Measurements from ENCODE around the gene PROCA1. TPM values are rescaled to one million over a fixed set of nuclear protein-coding genes. Genes with fewer than 3 reads are reported as not detected.

The PROCA1 gene
- polyA plus RNA-seq, 3 donors, result 0.31 to 8.9 (median 0.78) TPM

GRCh38 chr17:28725660-28726225 lies 14.1 kb upstream of the PROCA1 start:
- Mint-ChIP-seq H3K9me3 (peaks cover 0 to 2% (median 0%) of the 10 kb centered on the region in 7 donors), H3K4me3 (peak overlapping the region; percentile 89 to 94), H3K4me1 (peaks cover 60% of the 10 kb centered on the region), H3K36me3 (peaks cover 36 to 41% of the 10 kb centered on the region in 2 donors), H3K27me3 (ENCODE audit: low read depth in 3 of 3) (peaks cover 2 to 15% (median 7%) of the 10 kb centered on the region in 3 donors), H3K27ac (peak overlapping the region in 5 of 7 donors; percentile 20 to 71 (median 60))
- Histone ChIP-seq H3K9ac (ENCODE audit: insufficient read depth, low read length, poor library complexity, severe bottlenecking) (peak overlapping the region; percentile 28), H3K79me2 (ENCODE audit: insufficient read depth, low read length) (peaks cover 18% of the 10 kb centered on the region), H3K27ac (ENCODE audit: low read depth in 1 of 2, low read length in 2 of 2) (no peak overlapping the region), H3K4me3 (replicated peaks in 1 of 3; ENCODE audit: low read depth in 2 of 3, low read length in 3 of 3) (peak overlapping the region; percentile 11 to 96 (median 66)), H3K36me3 (replicated peaks in 1 of 2; ENCODE audit: control insufficient read depth in 1 of 2, insufficient read depth in 2 of 2, low read length in 2 of 2) (peaks cover 35 to 40% of the 10 kb centered on the region in 2 donors), H3K9me3 (replicated peaks in 1 of 2; ENCODE audit: control insufficient read depth in 1 of 2, insufficient read depth in 1 of 2, low read length in 2 of 2) (no peaks in the 10 kb centered on the region), H4K20me1 (ENCODE audit: insufficient read depth, low read length) (peaks cover 49% of the 10 kb centered on the region), H3K4me1 (ENCODE audit: control insufficient read depth in 1 of 2, insufficient read depth in 2 of 2, low read length in 2 of 2) (peaks cover 53 to 67% of the 10 kb centered on the region in 2 donors), H3K27me3 (ENCODE audit: control insufficient read depth in 2 of 2, insufficient read depth in 2 of 2, low read length in 2 of 2) (no peaks in the 10 kb centered on the region), H2AFZ (ENCODE audit: insufficient read depth, low read depth, low read length, poor library complexity, severe bottlenecking) (peak overlapping the region; percentile 75), H3K4me2 (replicated peaks; ENCODE audit: extremely low read depth, low read length, poor library complexity, severe bottlenecking) (peak overlapping the region; percentile 100)
- DNase-seq, result peak in 2 of 3 donors; percentile 33 to 40
- TF ChIP-seq, protein P1, sequence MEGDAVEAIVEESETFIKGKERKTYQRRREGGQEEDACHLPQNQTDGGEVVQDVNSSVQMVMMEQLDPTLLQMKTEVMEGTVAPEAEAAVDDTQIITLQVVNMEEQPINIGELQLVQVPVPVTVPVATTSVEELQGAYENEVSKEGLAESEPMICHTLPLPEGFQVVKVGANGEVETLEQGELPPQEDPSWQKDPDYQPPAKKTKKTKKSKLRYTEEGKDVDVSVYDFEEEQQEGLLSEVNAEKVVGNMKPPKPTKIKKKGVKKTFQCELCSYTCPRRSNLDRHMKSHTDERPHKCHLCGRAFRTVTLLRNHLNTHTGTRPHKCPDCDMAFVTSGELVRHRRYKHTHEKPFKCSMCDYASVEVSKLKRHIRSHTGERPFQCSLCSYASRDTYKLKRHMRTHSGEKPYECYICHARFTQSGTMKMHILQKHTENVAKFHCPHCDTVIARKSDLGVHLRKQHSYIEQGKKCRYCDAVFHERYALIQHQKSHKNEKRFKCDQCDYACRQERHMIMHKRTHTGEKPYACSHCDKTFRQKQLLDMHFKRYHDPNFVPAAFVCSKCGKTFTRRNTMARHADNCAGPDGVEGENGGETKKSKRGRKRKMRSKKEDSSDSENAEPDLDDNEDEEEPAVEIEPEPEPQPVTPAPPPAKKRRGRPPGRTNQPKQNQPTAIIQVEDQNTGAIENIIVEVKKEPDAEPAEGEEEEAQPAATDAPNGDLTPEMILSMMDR (IDR thresholded peaks at IDR 0.05), result no peak
- intact Hi-C loops (cut with micrococcal nuclease), result loop anchor here (1.0 to 5.0 kb wide), 3 partner anchors 17 to 87 kb away; no protein-coding TSS in a partner anchor
- 1% methylated on average over 41 of the region's 45 CpGs for WGBS (ENCODE audit: insufficient coverage)

GRCh38 chr17:28725166-28725659 lies 13.5 kb upstream of the PROCA1 start:
- Mint-ChIP-seq H3K36me3 (peaks cover 36 to 44% of the 10 kb centered on the region in 2 donors), H3K9me3 (peaks cover 0 to 2% (median 0%) of the 10 kb centered on the region in 7 donors), H3K4me3 (peak overlapping the region; percentile 89 to 94), H3K27ac (peak overlapping the region in 4 of 7 donors; percentile 7 to 70 (median 50)), H3K27me3 (ENCODE audit: low read depth in 3 of 3) (peaks cover 2 to 15% (median 7%) of the 10 kb centered on the region in 3 donors), H3K4me1 (peaks cover 65% of the 10 kb centered on the region)
- H3K9me3 ChIP-seq (replicated peaks in 1 of 2; ENCODE audit: control insufficient read depth in 1 of 2, insufficient read depth in 1 of 2, low read length in 2 of 2), result no peaks in the 10 kb centered on the region
- H3K27ac ChIP-seq (ENCODE audit: low read depth in 1 of 2, low read length in 2 of 2), result no peak overlapping the region
- H3K4me1 ChIP-seq (ENCODE audit: control insufficient read depth in 1 of 2, insufficient read depth in 2 of 2, low read length in 2 of 2), result peaks cover 58 to 72% of the 10 kb centered on the region in 2 donors
- DNase-seq, result no peak
- H3K27me3 ChIP-seq (ENCODE audit: control insufficient read depth in 2 of 2, insufficient read depth in 2 of 2, low read length in 2 of 2), result no peaks in the 10 kb centered on the region
- peak overlapping the region; percentile 11 to 96 (median 66) for H3K4me3 ChIP-seq (replicated peaks in 1 of 3; ENCODE audit: low read depth in 2 of 3, low read length in 3 of 3)
- H2AFZ ChIP-seq (ENCODE audit: insufficient read depth, low read depth, low read length, poor library complexity, severe bottlenecking), result peak overlapping the region; percentile 75
- WGBS (ENCODE audit: insufficient coverage), result no CpG with 5 or more reads among the region's 20 CpGs
- peak overlapping the region; percentile 100 for H3K4me2 ChIP-seq (replicated peaks; ENCODE audit: extremely low read depth, low read length, poor library complexity, severe bottlenecking)
- H4K20me1 ChIP-seq (ENCODE audit: insufficient read depth, low read length), result peaks cover 54% of the 10 kb centered on the region
- H3K79me2 ChIP-seq (ENCODE audit: insufficient read depth, low read length), result peaks cover 23% of the 10 kb centered on the region
- H3K36me3 ChIP-seq (replicated peaks in 1 of 2; ENCODE audit: control insufficient read depth in 1 of 2, insufficient read depth in 2 of 2, low read length in 2 of 2), result peaks cover 35 to 40% of the 10 kb centered on the region in 2 donors
- intact Hi-C loops (cut with micrococcal nuclease), result loop anchor here in 1 of 2 donors (5.0 kb wide), 1 partner anchor 87 kb away; no protein-coding TSS in a partner anchor
- TF ChIP-seq, protein P1 (IDR thresholded peaks at IDR 0.05), result no peak
- peak overlapping the region; percentile 28 for H3K9ac ChIP-seq (ENCODE audit: insufficient read depth, low read length, poor library complexity, severe bottlenecking)

Measured in CD14-positive monocyte (primary cell).